GM21390 (cell line): Measurements from ENCODE around the gene MAGI2.

ENCODE experiments used
- ATAC-seq: cut with Tn5 transposase; IDR thresholded peaks from one replicate; pipeline ENCODE4 v1.9.1; 2021; ENCODE audit not compliant: unreplicated experiment

The MAGI2 gene

DNA sequence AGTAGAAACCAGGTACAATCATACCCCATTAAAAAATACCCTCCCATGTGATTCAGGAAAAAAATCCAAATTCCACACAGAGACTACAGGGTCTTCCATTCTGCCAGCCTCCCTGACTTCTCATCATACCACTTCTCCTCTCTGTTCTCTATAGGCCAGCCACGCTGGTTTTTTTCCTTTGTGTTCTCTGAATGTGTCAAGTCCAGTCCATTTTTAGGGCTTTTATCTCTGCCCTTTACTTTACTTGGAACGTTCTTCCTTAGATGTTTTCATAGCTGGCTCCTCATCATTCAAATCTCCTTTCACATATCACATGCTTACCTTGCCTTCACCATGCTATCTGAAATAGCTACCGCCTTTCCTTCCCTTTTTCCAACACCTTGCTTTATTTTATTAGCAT is 1057.3 kb downstream of the MAGI2 start:
- no peak for ATAC-seq

DNA sequence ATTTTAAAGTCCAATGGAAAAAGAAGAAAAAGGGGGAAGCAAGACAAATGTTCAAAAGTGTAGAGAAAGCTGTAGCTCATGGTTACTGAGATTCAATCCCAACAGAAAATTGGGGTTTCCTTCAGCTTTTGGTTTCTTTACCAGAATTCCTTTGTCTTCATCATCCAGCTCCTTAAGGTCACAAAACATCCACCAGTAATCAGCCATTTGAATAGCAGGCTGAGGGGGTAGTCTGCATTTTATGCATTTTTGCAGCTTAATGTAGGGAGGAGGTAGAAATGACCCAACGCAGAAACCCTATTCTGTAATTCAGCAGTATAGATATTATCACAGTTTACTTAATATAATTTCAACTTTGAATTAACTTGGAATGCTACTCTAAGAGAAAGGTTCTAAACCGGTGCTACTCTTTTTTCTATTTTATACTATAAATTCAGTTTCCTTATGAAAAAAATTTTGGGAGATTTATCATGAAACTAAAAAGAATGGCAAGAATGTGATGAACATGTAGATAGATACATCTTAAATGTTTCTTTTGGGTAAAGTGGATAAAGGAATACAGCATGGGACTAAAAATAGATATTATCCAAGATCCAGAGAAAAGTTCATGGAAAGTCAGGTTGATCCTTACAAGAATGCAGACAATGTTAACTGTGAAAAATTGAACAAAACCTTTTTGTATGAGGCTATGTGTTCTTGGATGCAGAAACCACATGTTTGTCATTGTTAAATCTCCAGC is 1058.0 kb downstream of the MAGI2 start:
- ATAC-seq = no peak

DNA sequence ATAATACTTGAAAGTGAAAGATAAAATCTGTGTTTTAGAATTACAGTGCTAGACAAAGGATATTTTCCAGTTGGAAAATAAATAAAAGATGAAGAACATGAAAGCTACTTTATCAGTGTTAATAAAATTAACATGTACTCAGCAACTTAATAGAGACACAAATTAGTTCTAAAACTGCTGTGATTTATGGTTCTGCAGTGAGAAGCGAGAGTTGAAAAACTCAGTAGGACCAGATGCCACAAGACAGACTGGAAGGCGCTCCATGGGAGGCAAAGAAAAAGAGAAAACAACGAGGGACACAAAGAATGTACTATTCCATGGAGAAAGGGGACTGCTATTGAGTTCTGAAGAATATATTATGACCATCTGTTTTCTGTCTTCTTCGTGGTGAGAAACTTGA is 1064.4 kb downstream of the MAGI2 start:
- no peak for ATAC-seq

DNA sequence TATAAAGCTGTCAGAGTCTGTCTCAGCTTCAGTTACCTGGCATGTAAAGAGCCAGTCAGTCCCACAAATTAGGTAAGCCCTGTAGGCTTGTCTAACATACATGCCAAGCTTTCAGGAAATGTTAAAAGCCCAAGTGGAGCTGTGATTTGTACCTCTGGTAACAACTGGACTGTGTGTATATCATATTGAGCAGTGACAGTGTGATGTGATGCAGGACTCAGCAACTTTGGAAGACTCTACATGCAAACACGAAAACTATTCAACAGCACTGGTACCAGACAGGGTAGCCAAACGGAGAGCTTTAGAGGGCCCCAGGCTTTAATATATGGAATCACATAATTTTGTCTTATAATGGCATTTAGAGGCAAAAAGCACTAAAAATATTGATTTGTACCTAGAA is 1066.9 kb downstream of the MAGI2 start:
- ATAC-seq = no peak

DNA sequence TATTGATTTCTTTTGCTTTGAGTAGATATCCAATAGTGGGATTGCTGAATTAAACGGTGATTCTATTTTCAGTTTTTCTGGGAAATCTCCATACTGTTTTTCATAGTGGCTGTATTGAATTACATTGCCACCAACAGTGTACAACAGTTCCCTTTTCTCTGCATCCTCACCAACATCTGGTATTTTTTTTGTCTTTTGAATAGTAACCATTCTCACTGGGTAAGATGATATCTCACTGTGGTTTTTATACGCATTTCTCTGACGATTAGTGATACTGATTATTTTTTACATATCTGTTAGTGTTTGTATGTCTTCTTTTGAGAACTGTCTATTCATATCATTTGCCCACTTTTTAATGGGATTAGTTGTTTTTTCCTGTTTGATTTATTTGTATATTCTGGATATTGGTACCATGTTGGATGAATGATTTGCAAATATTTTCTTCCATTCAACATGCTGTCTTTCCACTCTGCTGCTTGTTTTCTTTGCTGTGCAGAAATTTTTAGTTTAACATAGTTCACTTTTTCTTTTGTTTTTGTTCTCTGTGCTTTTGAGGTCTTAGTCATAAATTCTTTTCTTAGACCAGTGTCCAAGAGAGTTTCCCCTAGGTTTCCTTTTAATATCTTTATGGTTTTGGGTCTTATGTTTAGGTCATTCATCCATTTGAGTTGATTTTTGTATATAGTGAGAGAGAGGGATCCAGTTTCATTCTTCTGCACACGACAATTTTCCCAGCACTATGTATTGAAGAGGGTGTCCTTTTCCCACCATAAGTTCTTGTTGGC is 1070.2 kb downstream of the MAGI2 start:
- no peak for ATAC-seq

DNA sequence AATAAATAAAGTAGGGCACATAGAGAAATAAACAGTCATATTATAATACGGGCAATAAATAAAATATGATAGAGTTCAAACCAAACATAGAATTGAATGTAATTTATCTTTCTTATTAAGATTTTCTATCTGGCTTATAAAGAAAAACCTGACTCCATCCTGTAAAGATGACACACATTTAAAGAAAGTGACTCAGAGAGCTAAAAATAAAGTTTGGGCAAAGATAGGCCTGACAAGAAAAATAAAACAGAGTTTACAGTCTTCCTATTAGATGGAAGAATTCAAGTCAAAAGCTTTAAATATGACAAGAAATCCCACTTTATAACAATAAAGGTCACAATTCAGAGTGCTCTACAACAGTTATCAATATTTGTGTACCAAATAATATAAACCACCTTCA is 1074.3 kb downstream of the MAGI2 start:
- no peak for ATAC-seq

DNA sequence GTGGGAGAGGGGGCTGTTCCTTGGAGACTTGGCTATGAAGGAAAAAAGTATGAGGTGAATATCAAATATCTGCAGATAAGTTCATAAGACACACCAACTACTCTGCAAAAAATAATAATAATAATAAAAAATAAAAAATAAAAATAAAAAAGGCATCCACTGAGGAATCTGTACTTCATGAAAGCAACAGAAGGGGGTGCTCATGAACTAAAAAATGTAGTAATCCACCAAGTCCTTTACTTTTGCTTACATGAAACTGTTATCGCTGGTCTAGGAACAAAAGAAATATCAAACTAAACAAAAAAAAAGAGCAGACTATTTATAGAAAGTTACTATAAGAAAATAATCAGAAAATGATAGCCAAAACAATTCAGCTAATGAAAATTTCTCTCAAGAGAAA is 1075.9 kb downstream of the MAGI2 start:
- no peak for ATAC-seq

DNA sequence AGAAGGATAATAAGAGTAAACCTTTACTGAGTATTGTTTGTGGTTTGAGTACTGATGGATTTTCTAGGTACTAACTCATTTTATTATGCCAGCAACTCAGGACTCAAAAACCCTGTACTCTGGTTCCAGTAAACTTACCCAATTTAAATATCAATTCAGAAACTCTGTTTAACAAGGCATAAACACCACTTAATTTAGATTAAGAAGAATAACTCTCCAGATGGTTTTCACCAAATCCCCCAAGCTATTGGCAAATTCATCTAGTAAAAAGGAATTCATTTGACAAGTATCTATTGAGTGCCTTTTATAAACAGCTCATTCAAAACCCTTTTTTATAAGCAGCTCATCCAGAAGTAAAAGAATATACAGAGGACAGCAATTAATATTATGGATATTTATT is 1082.5 kb downstream of the MAGI2 start:
- ATAC-seq = no peak

DNA sequence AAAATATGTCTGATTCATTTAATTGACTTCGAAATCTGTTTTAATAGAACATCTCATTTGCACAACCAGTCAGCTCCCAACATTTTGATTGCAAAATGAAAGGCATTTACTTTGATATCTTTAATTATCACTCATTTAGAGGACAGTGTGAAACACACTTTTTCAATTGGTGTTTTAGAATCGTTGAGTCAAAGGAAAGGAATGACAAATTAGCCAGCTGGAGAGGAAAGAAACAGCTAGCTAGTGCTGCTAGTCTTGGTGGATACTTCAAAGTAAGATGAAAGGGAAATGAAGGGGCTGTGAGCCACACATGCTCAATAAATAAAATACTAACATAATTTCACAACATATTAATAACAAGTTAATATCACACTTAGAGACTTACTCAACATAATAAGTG is 1084.7 kb downstream of the MAGI2 start:
- no peak for ATAC-seq

DNA sequence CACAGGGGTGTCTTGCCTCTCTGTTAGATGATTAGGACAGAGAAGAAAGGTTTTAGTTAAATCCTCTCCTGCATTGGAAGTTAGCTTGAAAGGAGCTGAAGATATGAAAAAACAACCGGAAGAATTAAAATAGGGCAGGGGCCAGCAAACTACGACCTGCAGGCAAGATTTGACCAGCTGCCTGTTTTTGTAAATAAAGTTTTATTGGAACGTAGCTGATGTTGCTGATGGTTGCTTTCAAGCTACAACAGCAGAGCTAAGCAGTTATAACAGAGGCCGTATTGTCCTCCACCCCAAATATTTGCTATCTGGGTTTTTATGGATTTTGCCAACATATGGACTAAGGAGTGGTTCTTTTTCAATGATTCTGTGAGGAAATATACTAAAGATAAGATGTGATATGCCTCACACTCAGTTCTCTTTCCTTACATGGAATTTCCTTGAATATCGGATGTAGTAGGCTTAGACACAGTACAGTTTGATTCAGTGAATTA is 1086.1 kb downstream of the MAGI2 start:
- ATAC-seq = no peak

DNA sequence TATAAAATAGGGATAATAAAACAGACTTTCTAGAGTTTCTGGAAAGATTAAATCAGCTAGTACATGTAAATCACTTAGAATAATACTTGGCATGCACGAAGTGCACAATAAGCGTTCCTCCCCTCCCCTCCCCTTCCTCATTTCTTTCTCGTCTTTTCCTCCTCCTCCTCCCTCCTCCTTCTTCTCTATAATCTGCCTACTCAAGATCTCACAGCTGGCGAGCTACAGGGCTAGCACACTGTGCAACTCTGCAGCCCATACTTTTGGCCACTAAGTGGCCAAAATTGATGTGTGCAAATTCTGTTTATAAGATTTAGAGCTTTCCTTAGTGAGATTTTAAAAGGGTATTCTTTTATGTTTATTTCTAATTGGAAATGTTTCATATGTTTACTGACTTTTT is 1089.6 kb downstream of the MAGI2 start:
- no peak for ATAC-seq

DNA sequence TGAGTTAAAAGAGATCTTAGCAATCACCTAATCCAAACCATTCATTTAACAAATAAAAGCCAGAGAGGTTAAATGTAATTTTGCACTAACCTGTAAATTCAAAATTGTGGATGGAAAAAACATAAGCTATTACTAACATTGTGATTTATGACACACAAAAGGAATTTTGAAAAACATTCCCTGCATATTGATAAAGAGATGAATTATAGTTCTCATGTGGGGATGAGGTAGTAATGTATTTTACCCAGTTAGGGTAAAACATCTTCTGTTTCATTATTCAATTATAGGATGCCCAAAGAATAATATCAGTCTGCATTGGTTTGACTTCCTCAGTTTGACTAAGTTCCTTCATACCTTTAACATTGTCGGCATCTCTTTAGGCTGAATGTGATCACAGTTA is 1093.6 kb downstream of the MAGI2 start:
- ATAC-seq = no peak

DNA sequence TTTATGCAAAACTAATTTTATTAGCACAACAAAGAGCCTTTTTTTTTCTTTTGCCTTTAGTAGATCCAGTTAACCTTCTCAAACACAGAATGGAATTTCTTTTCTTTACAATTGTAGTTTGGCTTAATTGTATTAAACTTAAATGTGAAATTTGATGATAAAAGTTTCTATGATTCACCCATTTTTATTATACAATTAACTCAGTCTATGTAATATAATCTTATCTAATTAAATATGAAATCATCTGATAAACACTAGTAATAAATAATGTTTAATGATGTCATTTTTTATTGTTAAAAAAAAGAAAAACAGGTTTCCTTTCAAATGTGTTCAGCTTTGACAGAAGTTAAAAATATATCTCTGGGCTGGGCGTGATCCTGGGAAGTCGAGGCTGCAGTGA is 1095.8 kb downstream of the MAGI2 start:
- no peak for ATAC-seq

DNA sequence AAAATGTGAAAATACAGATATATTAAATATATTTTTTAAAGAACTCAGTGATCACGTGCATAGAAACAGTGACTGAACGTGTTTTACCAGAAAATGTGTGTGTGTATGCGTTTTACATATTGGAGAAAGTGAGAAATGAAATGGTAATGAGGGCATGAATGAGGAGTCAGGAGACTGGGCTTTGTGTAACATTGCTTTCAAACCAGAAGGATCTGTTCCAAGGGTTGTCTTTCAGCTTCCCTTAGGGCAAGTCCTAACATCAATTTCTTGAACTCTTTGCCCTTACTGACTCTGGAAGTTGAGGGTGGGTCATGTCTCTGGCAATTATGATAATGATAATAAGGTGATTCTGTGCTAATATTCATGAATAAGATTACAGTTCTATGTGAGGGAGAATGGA is 1097.6 kb downstream of the MAGI2 start:
- ATAC-seq = no peak

DNA sequence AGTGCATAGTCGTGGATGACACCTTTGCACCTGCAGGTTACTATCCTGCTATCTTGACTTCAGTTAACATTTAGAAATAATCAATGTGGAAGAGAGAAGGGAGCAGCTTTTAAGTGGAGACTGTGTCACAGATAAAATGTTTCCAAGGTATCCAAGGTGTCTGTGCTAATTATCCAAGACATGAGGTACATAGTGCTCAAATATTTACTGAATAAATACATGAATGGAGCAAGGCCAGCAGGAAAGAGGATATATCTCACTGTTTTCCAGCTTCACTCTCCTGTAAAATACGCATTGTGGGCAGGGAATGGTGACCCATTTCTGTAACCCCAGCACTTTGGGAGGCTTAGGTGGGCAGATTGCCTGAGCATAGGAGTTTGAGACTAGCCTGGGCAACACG is 1102.5 kb downstream of the MAGI2 start:
- no peak for ATAC-seq

DNA sequence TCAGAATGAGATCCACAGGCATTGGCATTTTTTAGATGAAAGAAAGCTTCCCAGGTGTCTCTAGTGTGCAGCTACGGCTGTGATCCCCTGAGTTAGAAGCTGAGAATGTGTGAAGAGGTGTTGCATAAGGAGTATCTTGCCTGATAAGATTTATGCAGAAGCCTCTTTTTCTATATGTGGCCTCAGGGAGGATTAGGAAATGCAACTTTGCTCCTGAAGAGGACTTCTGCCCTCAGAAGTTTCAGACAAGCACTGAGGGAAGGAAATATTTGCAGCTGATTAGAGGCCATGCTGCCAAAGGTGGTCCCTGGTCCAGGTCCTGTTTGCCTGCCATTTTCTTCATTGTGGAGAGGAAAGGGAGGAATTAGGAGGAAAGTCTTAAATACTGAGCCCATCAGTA is 1103.1 kb downstream of the MAGI2 start:
- no peak for ATAC-seq

DNA sequence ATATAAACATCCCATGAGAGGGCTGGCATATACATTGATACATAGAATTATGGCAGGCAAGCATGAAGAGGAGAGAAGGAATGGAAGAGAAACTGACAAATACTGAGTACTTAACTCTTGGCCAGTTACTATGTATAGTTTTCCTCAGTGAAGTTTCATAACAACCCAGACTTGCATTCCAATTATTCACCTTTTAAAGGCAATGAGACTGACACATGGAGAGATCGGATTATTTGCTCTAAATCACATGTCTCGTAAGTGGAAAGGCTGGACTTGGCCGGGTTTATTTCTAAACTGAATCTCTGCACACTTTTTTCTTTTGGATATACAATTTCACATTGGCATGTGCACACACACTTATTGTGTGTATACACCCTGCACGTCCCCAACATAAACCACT is 1106.6 kb downstream of the MAGI2 start:
- no peak for ATAC-seq

DNA sequence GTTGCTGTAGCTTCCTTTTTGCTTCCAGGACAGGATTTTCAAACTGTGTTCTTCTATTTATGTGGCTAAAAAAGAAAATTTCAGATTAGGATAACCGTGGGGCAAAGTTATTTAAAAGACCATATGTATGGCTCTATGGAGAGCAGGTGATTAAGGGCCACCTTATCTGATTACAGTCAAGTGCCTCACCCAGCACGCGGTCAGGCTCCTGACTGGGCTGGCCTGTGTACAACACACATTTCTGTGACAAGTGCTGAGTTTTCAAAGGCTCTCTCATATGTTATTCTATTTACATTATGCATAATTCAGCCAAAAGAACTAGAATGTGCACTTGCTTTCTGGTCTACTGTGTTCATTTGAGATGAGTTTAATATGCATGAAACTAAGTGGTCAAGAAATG is 1107.5 kb downstream of the MAGI2 start:
- ATAC-seq = no peak

DNA sequence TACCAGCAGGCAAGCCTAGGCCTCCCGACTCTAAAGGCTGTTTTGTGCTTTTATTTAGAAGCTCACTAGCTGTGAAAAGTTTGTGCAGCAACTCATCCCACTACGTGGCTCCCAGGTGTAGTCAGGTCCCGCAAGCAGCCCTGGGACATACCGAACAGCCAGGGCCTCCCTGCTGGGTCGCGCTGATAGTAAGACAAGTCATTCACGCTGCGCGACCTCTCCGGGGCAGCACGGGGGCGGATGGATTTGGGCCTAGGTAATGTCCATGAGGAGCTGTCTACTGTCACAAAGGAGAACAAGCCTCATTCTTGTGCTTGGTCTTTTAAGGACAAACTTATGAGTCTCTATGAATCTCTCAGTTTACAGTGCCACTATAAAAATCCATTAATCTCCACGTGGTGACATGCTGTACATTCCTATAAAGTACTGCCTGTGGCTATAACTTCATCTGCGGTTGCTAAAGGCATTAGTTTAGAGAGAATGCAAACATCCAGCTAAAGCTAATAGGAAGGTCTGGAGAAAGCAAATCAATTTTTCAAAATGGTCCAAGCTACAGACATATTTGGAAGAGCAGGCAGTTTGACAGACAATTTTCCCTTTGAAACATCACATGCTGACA is 1108.1 kb downstream of the MAGI2 start:
- no peak for ATAC-seq

DNA sequence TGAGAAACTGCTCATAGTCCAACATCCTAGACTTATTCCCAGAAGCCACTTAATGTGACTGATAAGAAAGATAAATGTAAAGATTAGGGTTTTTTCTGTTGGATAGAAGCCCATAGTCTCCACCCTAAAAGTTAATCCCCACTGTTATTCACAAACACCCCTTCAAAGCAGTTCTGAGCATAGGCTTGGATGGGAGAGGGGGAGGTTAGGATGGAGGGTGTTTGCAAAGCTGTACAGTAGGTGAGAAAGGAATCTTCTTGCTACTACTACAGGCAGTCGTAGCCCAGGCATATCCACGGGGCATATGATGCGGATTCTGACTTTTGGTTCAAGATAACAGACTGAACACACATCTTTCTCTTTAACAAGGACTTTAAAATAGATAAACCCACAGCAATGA is 1119.0 kb downstream of the MAGI2 start:
- ATAC-seq = no peak

DNA sequence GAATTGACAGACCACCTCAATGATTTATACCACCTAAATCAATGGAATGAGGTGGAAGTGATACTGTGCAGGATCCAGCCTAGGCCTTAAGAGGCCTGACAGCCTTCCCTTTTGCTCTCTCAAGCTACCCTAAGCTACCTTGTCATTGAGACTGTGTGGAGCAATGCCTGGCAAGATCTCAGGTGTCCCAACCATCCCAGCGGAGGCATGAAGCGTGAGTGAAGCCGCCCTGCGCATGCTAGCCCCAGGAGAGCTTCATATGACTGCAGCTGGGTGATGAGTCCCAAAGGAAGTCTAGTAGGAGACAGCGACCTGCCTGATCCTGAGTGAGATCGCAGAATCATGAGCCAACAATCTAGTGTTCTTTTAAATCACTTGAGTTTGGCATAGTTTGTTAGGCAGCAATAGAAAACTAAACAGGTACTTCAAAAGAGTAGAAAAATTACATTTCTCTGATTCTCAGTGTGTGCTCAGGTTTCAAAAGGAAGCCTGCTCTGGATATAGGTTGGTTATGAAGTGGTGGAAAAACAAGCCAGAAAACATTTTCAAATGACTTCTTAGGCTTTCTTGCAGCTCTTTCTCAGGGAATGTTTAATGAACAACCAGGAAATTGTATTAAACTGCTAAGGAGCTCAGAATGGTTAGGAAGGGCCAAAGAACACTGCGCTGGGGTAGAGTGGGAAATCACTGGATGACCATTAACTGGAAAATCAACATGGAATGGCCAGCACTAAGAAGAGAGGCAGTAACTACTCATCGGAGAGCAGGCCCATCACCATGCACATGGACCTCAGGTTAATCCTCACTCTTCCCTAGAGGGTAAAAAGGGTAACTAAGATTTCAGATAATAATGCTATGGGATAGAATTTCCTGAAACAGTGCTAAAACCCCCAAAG is 1119.7 kb downstream of the MAGI2 start:
- no peak for ATAC-seq
